Measurements from ENCODE around the gene DDI2. TPM values are rescaled to one million over a fixed set of nuclear protein-coding genes. Genes with fewer than 3 reads are reported as not detected.

DDI2 gene
- total and polyA plus RNA-seq, 12 donors: 2.1 to 29.6 (median 23.9) TPM

GRCh38 chr1:15618077-15618654 is 908 bp downstream of the DDI2 start:
- TF ChIP-seq CTCF (IDR thresholded peaks at IDR 0.05): no peak
- H3K27ac ChIP-seq: peak overlapping the region; percentile 74 to 97 (median 94)
- H3K27me3 ChIP-seq: no peaks in the 10 kb centered on the region
- no peak for DNase-seq
- intact Hi-C loops (cut with DNase I): loop anchor here in 4 of 10 donors (5.0 to 10.0 kb wide), 4 partner anchors 87 to 1389 kb away; partner anchors contain the start of genes DNAJC16 (in 3 of the 4) and CASP9 (in 1 of the 4)
- ATAC-seq: no peak
- H3K9me3 ChIP-seq: no peaks in the 10 kb centered on the region
- WGBS, 2 donors: 1 to 2% methylated on average over 8 of the region's 8 CpGs
- no peaks in the 10 kb centered on the region for H3K36me3 ChIP-seq
- H3K4me1 ChIP-seq: peaks cover 12 to 58% (median 53%) of the 10 kb centered on the region in 9 donors
- H3K4me3 ChIP-seq: peak overlapping the region; percentile 67 to 98 (median 95)

GRCh38 chr1:15618655-15619525 is 1.6 kb downstream of the DDI2 start:
- Histone ChIP-seq H3K4me3 (peak overlapping the region; percentile 67 to 98 (median 95)), H3K36me3 (no peaks in the 10 kb centered on the region), H3K4me1 (peaks cover 12 to 64% (median 57%) of the 10 kb centered on the region in 9 donors), H3K27ac (peak overlapping the region; percentile 74 to 97 (median 94)), H3K27me3 (no peaks in the 10 kb centered on the region), H3K9me3 (no peaks in the 10 kb centered on the region)
- 81% methylated on average over 26 of the region's 26 CpGs for WGBS, 2 donors
- TF ChIP-seq CTCF (IDR thresholded peaks at IDR 0.05): no peak
- ATAC-seq (no peak), DNase-seq (no peak)
- intact Hi-C loops (cut with DNase I): loop anchor here in 4 of 10 donors (5.0 to 10.0 kb wide), 4 partner anchors 86 to 1388 kb away; partner anchors contain the start of genes DNAJC16 (in 3 of the 4) and CASP9 (in 1 of the 4)

DNA sequence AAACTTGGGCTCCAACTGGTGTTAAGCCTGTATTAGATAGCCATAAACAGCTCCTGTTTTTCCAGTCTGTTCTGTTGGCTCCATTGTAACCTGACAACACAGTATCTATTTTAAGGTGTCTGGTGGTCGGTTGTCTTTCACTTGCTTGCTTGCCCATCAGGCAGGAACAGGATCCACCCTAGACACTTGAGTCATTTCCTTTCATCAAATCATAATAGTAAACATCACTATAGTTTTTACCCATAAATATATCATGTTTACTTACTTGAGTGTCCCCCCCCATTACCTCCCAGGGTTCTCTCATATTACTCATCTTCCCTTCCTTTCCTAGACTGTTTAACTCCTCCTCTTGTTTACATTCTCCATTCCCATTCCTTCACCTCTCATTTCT is 2.9 kb downstream of the DDI2 start:
- Histone ChIP-seq H3K36me3 (no peaks in the 10 kb centered on the region), H3K27me3 (no peaks in the 10 kb centered on the region), H3K4me3 (peak overlapping the region in 1 of 10 donors; percentile 0), H3K27ac (peak overlapping the region in 9 of 10 donors; percentile 19 to 97 (median 94)), H3K4me1 (peaks cover 12 to 77% (median 66%) of the 10 kb centered on the region in 9 donors), H3K9me3 (no peaks in the 10 kb centered on the region)
- 24 to 30% methylated on average over 1 of the region's 1 CpG for WGBS, 2 donors
- intact Hi-C loops (cut with DNase I): loop anchor here in 1 of 10 donors (5.0 kb wide), 1 partner anchor 37 kb away; a partner anchor contains a TSS
- DNase-seq (no peak), ATAC-seq (peak in 3 of 8 donors; percentile 25 to 47 (median 33))
- TF ChIP-seq CTCF (IDR thresholded peaks at IDR 0.05): no peak

All from heart right ventricle (tissue), 16 donors.